Mammary epithelial cell (primary cell): Measurements from ENCODE around the gene RIPK3.

ENCODE experiments used
- EZH2 ChIP-seq: IDR thresholded peaks from 2 replicates; pipeline ENCODE4 v1.6.1; 2012; ENCODE audit warnings: low read length, inconsistent platforms, borderline replicate concordance
- TF ChIP-seq, protein P1 (sequence below), 2 donors: IDR thresholded peaks in 1 of 2; conservative IDR thresholded peaks in 1 of 2; 2 replicates each; pipeline ENCODE4 v1.5.1; 2011 to 2012; ENCODE audit warnings: inconsistent platforms in 2 of 2, low read length in 2 of 2, mild to moderate bottlenecking in 2 of 2, control low read depth in 1 of 2, low read depth in 1 of 2; ENCODE audit not compliant: insufficient read depth in 1 of 2; ENCODE audit errors: extremely low read depth in 1 of 2

- TF ChIP-seq, protein P1, sequence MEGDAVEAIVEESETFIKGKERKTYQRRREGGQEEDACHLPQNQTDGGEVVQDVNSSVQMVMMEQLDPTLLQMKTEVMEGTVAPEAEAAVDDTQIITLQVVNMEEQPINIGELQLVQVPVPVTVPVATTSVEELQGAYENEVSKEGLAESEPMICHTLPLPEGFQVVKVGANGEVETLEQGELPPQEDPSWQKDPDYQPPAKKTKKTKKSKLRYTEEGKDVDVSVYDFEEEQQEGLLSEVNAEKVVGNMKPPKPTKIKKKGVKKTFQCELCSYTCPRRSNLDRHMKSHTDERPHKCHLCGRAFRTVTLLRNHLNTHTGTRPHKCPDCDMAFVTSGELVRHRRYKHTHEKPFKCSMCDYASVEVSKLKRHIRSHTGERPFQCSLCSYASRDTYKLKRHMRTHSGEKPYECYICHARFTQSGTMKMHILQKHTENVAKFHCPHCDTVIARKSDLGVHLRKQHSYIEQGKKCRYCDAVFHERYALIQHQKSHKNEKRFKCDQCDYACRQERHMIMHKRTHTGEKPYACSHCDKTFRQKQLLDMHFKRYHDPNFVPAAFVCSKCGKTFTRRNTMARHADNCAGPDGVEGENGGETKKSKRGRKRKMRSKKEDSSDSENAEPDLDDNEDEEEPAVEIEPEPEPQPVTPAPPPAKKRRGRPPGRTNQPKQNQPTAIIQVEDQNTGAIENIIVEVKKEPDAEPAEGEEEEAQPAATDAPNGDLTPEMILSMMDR (conservative IDR thresholded peaks at IDR 0.05 in 1 of 2, IDR thresholded peaks at IDR 0.05 in 1 of 2; ENCODE audit: extremely low read depth in 1 of 2, insufficient read depth in 1 of 2, low read depth in 1 of 2, low read length in 2 of 2), result no peak
- TF ChIP-seq EZH2, result no peak
These were observed 36.8 kb upstream of the RIPK3 start for GRCh38 chr14:24376448-24377070.
